ENCODE measurements around the gene RGL3.

The RGL3 gene

GRCh38 chr19:11397089-11397610 lies 22.0 kb downstream of the RGL3 start:
- Histone ChIP-seq H3K4me1 (ENCODE audit: control insufficient read depth, insufficient read depth, low read length) (no peaks in the 10 kb centered on the region), H3K9ac (ENCODE audit: low read length in 2 of 2) (no peak overlapping the region), H3K27me3 (ENCODE audit: control insufficient read depth in 1 of 2, insufficient read depth in 2 of 2, low read length in 2 of 2) (no peaks in the 10 kb centered on the region), H3K36me3 (ENCODE audit: control insufficient read depth in 2 of 2, insufficient read depth in 2 of 2, low read length in 2 of 2) (no peaks in the 10 kb centered on the region), H3K4me3 (ENCODE audit: low read length in 2 of 2) (no peak overlapping the region), H3K9me3 (ENCODE audit: control insufficient read depth in 2 of 2, low read length in 2 of 2) (no peaks in the 10 kb centered on the region), H3K27ac (ENCODE audit: low read length) (no peak overlapping the region)

- Histone ChIP-seq H3K9ac (ENCODE audit: low read length in 2 of 2) (no peak overlapping the region), H3K4me3 (ENCODE audit: low read length in 2 of 2) (no peak overlapping the region), H3K9me3 (ENCODE audit: control insufficient read depth in 2 of 2, low read length in 2 of 2) (peaks cover 0 to 6% of the 10 kb centered on the region in 2 donors), H3K27me3 (ENCODE audit: control insufficient read depth in 1 of 2, insufficient read depth in 2 of 2, low read length in 2 of 2) (no peaks in the 10 kb centered on the region), H3K27ac (ENCODE audit: low read length) (no peak overlapping the region), H3K36me3 (ENCODE audit: control insufficient read depth in 2 of 2, insufficient read depth in 2 of 2, low read length in 2 of 2) (no peaks in the 10 kb centered on the region), H3K4me1 (ENCODE audit: control insufficient read depth, insufficient read depth, low read length) (no peaks in the 10 kb centered on the region)
These were observed 28.0 kb downstream of the RGL3 start for GRCh38 chr19:11390933-11391680.

- H3K9ac ChIP-seq (ENCODE audit: low read length in 2 of 2) = no peak overlapping the region
- no peak overlapping the region for H3K4me3 ChIP-seq (ENCODE audit: low read length in 2 of 2)
- H3K9me3 ChIP-seq (ENCODE audit: control insufficient read depth in 2 of 2, low read length in 2 of 2) = peaks cover 0 to 6% of the 10 kb centered on the region in 2 donors
- H3K4me1 ChIP-seq (ENCODE audit: control insufficient read depth, insufficient read depth, low read length) = no peaks in the 10 kb centered on the region
- H3K27ac ChIP-seq (ENCODE audit: low read length) = no peak overlapping the region
- no peaks in the 10 kb centered on the region for H3K36me3 ChIP-seq (ENCODE audit: control insufficient read depth in 2 of 2, insufficient read depth in 2 of 2, low read length in 2 of 2)
- H3K27me3 ChIP-seq (ENCODE audit: control insufficient read depth in 1 of 2, insufficient read depth in 2 of 2, low read length in 2 of 2) = no peaks in the 10 kb centered on the region
These were observed 28.8 kb downstream of the RGL3 start for GRCh38 chr19:11390359-11390758.

GRCh38 chr19:11387162-11388034 lies 31.7 kb downstream of the RGL3 start:
- Histone ChIP-seq H3K27ac (ENCODE audit: low read length) (no peak overlapping the region), H3K4me3 (ENCODE audit: low read length in 2 of 2) (no peak overlapping the region), H3K36me3 (ENCODE audit: control insufficient read depth in 2 of 2, insufficient read depth in 2 of 2, low read length in 2 of 2) (no peaks in the 10 kb centered on the region)

GRCh38 chr19:11384778-11385129 lies 34.4 kb downstream of the RGL3 start:
- peaks cover 19 to 23% of the 10 kb centered on the region in 2 donors for H3K27me3 ChIP-seq (ENCODE audit: control insufficient read depth in 1 of 2, insufficient read depth in 2 of 2, low read length in 2 of 2)

More at GRCh38 chr19:11387162-11388034, 31.7 kb downstream of the RGL3 start:
- Histone ChIP-seq H3K4me1 (ENCODE audit: control insufficient read depth, insufficient read depth, low read length) (peaks cover 9% of the 10 kb centered on the region), H3K9me3 (ENCODE audit: control insufficient read depth in 2 of 2, low read length in 2 of 2) (peaks cover 0 to 6% of the 10 kb centered on the region in 2 donors), H3K9ac (ENCODE audit: low read length in 2 of 2) (no peak overlapping the region), H3K27me3 (ENCODE audit: control insufficient read depth in 1 of 2, insufficient read depth in 2 of 2, low read length in 2 of 2) (peaks cover 13 to 18% of the 10 kb centered on the region in 2 donors)

GRCh38 chr19:11383706-11384048 lies 35.4 kb downstream of the RGL3 start:
- Histone ChIP-seq H3K9me3 (ENCODE audit: control insufficient read depth in 2 of 2, low read length in 2 of 2) (no peaks in the 10 kb centered on the region), H3K27ac (ENCODE audit: low read length) (no peak overlapping the region), H3K9ac (ENCODE audit: low read length in 2 of 2) (no peak overlapping the region), H3K27me3 (ENCODE audit: control insufficient read depth in 1 of 2, insufficient read depth in 2 of 2, low read length in 2 of 2) (peaks cover 19 to 23% of the 10 kb centered on the region in 2 donors), H3K4me1 (ENCODE audit: control insufficient read depth, insufficient read depth, low read length) (peaks cover 27% of the 10 kb centered on the region), H3K4me3 (ENCODE audit: low read length in 2 of 2) (peak overlapping the region in 1 of 2 donors; percentile 40), H3K36me3 (ENCODE audit: control insufficient read depth in 2 of 2, insufficient read depth in 2 of 2, low read length in 2 of 2) (no peaks in the 10 kb centered on the region)

More at GRCh38 chr19:11384778-11385129, 34.4 kb downstream of the RGL3 start:
- no peak overlapping the region for H3K27ac ChIP-seq (ENCODE audit: low read length)
- H3K9me3 ChIP-seq (ENCODE audit: control insufficient read depth in 2 of 2, low read length in 2 of 2) = no peaks in the 10 kb centered on the region
- no peak overlapping the region for H3K9ac ChIP-seq (ENCODE audit: low read length in 2 of 2)
- H3K36me3 ChIP-seq (ENCODE audit: control insufficient read depth in 2 of 2, insufficient read depth in 2 of 2, low read length in 2 of 2) = no peaks in the 10 kb centered on the region
- H3K4me1 ChIP-seq (ENCODE audit: control insufficient read depth, insufficient read depth, low read length) = peaks cover 27% of the 10 kb centered on the region
- no peak overlapping the region for H3K4me3 ChIP-seq (ENCODE audit: low read length in 2 of 2)

GRCh38 chr19:11382898-11383705 lies 36.0 kb downstream of the RGL3 start:
- Histone ChIP-seq H3K9me3 (ENCODE audit: control insufficient read depth in 2 of 2, low read length in 2 of 2) (no peaks in the 10 kb centered on the region), H3K27me3 (ENCODE audit: control insufficient read depth in 1 of 2, insufficient read depth in 2 of 2, low read length in 2 of 2) (peaks cover 19 to 23% of the 10 kb centered on the region in 2 donors), H3K9ac (ENCODE audit: low read length in 2 of 2) (no peak overlapping the region), H3K4me1 (ENCODE audit: control insufficient read depth, insufficient read depth, low read length) (peaks cover 32% of the 10 kb centered on the region), H3K4me3 (ENCODE audit: low read length in 2 of 2) (peak overlapping the region in 1 of 2 donors; percentile 40), H3K27ac (ENCODE audit: low read length) (no peak overlapping the region), H3K36me3 (ENCODE audit: control insufficient read depth in 2 of 2, insufficient read depth in 2 of 2, low read length in 2 of 2) (no peaks in the 10 kb centered on the region)

GRCh38 chr19:11380653-11381537 lies 38.2 kb downstream of the RGL3 start:
- Histone ChIP-seq H3K27ac (ENCODE audit: low read length) (peak overlapping the region; percentile 60), H3K27me3 (ENCODE audit: control insufficient read depth in 1 of 2, insufficient read depth in 2 of 2, low read length in 2 of 2) (peaks cover 19 to 23% of the 10 kb centered on the region in 2 donors), H3K4me3 (ENCODE audit: low read length in 2 of 2) (peak overlapping the region; percentile 69 to 86), H3K4me1 (ENCODE audit: control insufficient read depth, insufficient read depth, low read length) (peaks cover 49% of the 10 kb centered on the region), H3K9ac (ENCODE audit: low read length in 2 of 2) (peak overlapping the region; percentile 61 to 86), H3K9me3 (ENCODE audit: control insufficient read depth in 2 of 2, low read length in 2 of 2) (no peaks in the 10 kb centered on the region), H3K36me3 (ENCODE audit: control insufficient read depth in 2 of 2, insufficient read depth in 2 of 2, low read length in 2 of 2) (no peaks in the 10 kb centered on the region)

- Histone ChIP-seq H3K4me1 (ENCODE audit: control insufficient read depth, insufficient read depth, low read length) (peaks cover 58% of the 10 kb centered on the region), H3K36me3 (ENCODE audit: control insufficient read depth in 2 of 2, insufficient read depth in 2 of 2, low read length in 2 of 2) (no peaks in the 10 kb centered on the region), H3K9ac (ENCODE audit: low read length in 2 of 2) (peak overlapping the region; percentile 61 to 86), H3K27ac (ENCODE audit: low read length) (no peak overlapping the region), H3K4me3 (ENCODE audit: low read length in 2 of 2) (peak overlapping the region in 1 of 2 donors; percentile 86), H3K9me3 (ENCODE audit: control insufficient read depth in 2 of 2, low read length in 2 of 2) (no peaks in the 10 kb centered on the region), H3K27me3 (ENCODE audit: control insufficient read depth in 1 of 2, insufficient read depth in 2 of 2, low read length in 2 of 2) (peaks cover 19 to 23% of the 10 kb centered on the region in 2 donors)
These were observed 39.2 kb downstream of the RGL3 start for GRCh38 chr19:11379857-11380350.
